ENCODE data around the gene CT55. TPM values are rescaled to one million over a fixed set of nuclear protein-coding genes. Genes with fewer than 3 reads are reported as not detected.

CT55 gene
- total and polyA plus RNA-seq, 2 of the 8 experiments (the other 6 are each of a cell fraction or from before 2014, with no cell fraction given) = 0.15 TPM; not detected in 1

- FAIRE-seq = no peak
- TF ChIP-seq SP4 (IDR thresholded peaks at IDR 0.05; ENCODE audit: low read length) (no peak), SIN3A (conservative IDR thresholded peaks at IDR 0.05 in 1 of 2, IDR thresholded peaks at IDR 0.05 in 1 of 2; ENCODE audit: low read depth in 1 of 2, low read length in 2 of 2) (no peak), BRCA1 (IDR thresholded peaks at IDR 0.05; ENCODE audit: low read depth, low read length) (no peak), ATF2 (IDR thresholded peaks at IDR 0.05; ENCODE audit: low read length) (no peak), SUZ12 (IDR thresholded peaks at IDR 0.05; ENCODE audit: low read length) (no peak), KDM5A (IDR thresholded peaks at IDR 0.05; ENCODE audit: low read length) (no peak), E2F6 (IDR thresholded peaks at IDR 0.05) (peak; percentile 44; the same call in 1 of the 2 replicates), KDM1A (IDR thresholded peaks at IDR 0.05; ENCODE audit: borderline replicate concordance, low read length) (no peak), TAF1 (IDR thresholded peaks at IDR 0.05; ENCODE audit: low read depth, low read length) (no peak), TAF7 (optimal IDR thresholded peaks at IDR 0.05; ENCODE audit: borderline replicate concordance, low read depth, low read length) (no peak)
These were observed 23.5 kb upstream of the CT55 start for GRCh38 chrX:135194684-135195083.

More at GRCh38 chrX:135194684-135195083, 23.5 kb upstream of the CT55 start:
- Histone ChIP-seq H3K4me2 (ENCODE audit: insufficient read depth in 1 of 2, low read depth in 2 of 2, low read length in 2 of 2) (no peak overlapping the region), H4K91ac (replicated peaks; ENCODE audit: insufficient read length, low read length) (no peak overlapping the region), H4K8ac (ENCODE audit: extremely low read depth, insufficient read depth, low read length) (no peak overlapping the region), H3K4ac (replicated peaks; ENCODE audit: insufficient read length, low read depth, low read length) (no peak overlapping the region), H3K23me2 (ENCODE audit: low read depth, low read length) (no peaks in the 10 kb centered on the region), H3K27ac (ENCODE audit: low read depth, low read length) (no peak overlapping the region), H3K4me3 (ENCODE audit: extremely low read depth in 1 of 4, insufficient read depth in 2 of 4, low read depth in 3 of 4, low read length in 4 of 4) (no peak overlapping the region), H3K18ac (ENCODE audit: extremely low read depth, low read length) (no peak overlapping the region), H2BK20ac (ENCODE audit: low read length) (no peak overlapping the region), H3K36me3 (ENCODE audit: control insufficient read depth in 2 of 4, insufficient read depth in 4 of 4, low read length in 3 of 4) (no peaks in the 10 kb centered on the region), H2BK15ac (ENCODE audit: low read length) (no peak overlapping the region), H3K79me2 (ENCODE audit: control insufficient read depth in 1 of 2, insufficient read depth in 2 of 2, low read length in 2 of 2) (no peaks in the 10 kb centered on the region), H3K56ac (replicated peaks; ENCODE audit: insufficient read length, low read depth, low read length) (no peak overlapping the region), H2AFZ (ENCODE audit: low read length) (no peak overlapping the region), H2BK12ac (ENCODE audit: low read depth, low read length) (no peak overlapping the region), H3K9me3 (ENCODE audit: insufficient read depth in 2 of 2, low read depth in 1 of 2, low read length in 1 of 2) (no peaks in the 10 kb centered on the region), H3K23ac (ENCODE audit: insufficient read length) (no peak overlapping the region), H2AK5ac (ENCODE audit: low read depth, low read length) (no peak overlapping the region), H2BK5ac (ENCODE audit: low read depth, low read length) (no peak overlapping the region), H3K79me1 (ENCODE audit: low read depth, low read length) (no peaks in the 10 kb centered on the region), H3K27me3 (replicated peaks in 1 of 4; ENCODE audit: control insufficient read depth in 3 of 4, extremely low read depth in 1 of 4, insufficient read depth in 3 of 4, low read length in 3 of 4) (no peaks in the 10 kb centered on the region), H3K4me1 (replicated peaks in 1 of 4; ENCODE audit: control insufficient read depth in 3 of 4, insufficient read depth in 4 of 4, low read length in 3 of 4) (no peaks in the 10 kb centered on the region), H3K9ac (replicated peaks in 1 of 4; ENCODE audit: extremely low read depth in 1 of 4, low read depth in 3 of 4, low read length in 3 of 4) (no peak overlapping the region), H4K20me1 (replicated peaks in 1 of 2; ENCODE audit: control insufficient read depth in 1 of 2, insufficient read depth in 2 of 2, low read length in 2 of 2) (no peaks in the 10 kb centered on the region), H3K14ac (ENCODE audit: insufficient read length) (no peak overlapping the region), H4K5ac (ENCODE audit: insufficient read length, low read depth, low read length) (no peak overlapping the region), H2BK120ac (replicated peaks; ENCODE audit: low read depth, low read length) (no peak overlapping the region)
- peak in 1 of 2 experiments; percentile 2 for DNase-seq (ENCODE audit: low read depth in 1 of 2, low spot score in 2 of 2)
- WGBS, 2 experiments (ENCODE audit: extremely low coverage in 1 of 2, insufficient coverage in 1 of 2, insufficient read length in 1 of 2, insufficient replicate concordance in 2 of 2, low coverage in 1 of 2, low lambda C conversion rate in 2 of 2, missing lambda C conversion rate in 1 of 2) = 83% methylated on average over 8 of the region's 16 CpGs; no CpG with 5 or more reads in 1 of the 2 experiments
- ChIA-PET POLR2A (ENCODE audit: partially characterized antibody) (no interaction called here), CTCF (ENCODE audit: partially characterized antibody) (no interaction called here)
